NCI-H1436 treated with DMSO at 0.1 percent for 48 hours (cell line): ENCODE data around the gene TIMD4.

Experiments used
- DNase-seq: peaks from one replicate; lab custom pipeline; 2025; lab: John Stamatoyannopoulos, UW

TIMD4 gene

DNA sequence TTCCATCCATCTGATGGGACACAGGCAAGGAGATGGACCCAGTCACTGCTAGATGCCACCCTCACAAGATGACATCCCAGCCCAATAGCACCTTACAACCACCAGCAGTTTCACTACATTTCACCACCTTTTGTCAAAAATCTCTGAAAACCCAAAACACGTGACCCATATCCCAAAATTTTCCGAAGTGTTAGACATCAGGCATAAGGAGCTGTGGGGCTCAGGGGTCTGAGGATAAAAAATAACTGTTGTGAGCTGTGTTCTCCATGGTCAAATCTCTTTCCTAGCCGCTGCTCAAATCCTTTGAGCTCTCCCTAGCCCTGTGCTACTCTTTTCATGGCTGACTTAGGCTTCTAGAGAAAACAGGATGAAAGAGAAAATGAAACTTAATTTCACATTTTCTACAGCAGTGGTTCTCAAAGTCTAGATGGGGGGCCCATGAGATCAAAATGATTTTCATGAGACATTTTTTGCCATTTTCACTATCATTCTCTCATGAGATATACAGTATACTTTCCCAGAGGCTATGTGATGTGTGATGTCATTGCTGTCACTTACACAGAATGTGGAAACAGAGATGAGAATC is 40.7 kb downstream of the TIMD4 start:
- no peak for DNase-seq

GRCh38 chr5:156920861-156921431 is 42.1 kb downstream of the TIMD4 start:
- DNase-seq: no peak

DNA sequence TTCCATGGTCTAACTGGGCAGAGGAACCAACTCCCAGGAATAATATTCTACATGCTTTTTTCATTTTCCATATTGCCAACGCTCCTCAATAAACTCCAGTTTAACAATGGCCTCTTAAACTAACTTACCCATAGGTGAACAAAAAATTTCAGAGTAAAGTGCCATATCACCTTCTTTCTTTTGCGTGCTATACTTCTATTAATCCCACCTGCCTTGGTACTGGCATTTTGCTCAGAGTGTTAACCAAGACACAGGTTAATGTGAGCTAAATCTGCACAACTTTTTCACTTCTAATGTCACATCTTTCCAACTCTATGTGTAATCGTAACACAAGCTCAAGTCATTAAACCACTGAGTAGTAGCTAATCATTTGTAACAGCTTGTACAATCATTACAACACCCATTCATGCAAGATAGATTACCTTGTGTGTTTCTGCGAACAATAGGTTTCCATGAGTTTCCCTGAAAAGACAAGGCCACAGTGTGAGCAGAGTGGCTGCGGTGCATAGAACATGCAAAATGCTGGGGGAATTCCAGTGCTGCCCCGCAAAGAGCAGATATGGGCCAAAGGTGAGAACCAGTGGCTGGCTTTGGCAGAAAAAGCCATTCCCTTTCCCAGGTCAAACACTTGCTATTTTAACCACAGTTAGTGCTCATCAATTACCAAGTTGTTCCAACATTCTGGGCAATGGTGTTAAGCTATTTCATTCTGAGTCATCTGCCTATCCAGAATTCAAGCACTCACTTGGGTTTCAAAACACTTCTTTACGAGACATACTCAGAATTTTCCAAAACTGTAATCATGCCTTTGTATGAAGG is 42.8 kb downstream of the TIMD4 start:
- DNase-seq: no peak

- no peak for DNase-seq
Observed at GRCh38 chr5:156918311-156918845, 44.6 kb downstream of the TIMD4 start.

GRCh38 chr5:156914371-156914737 is 48.7 kb downstream of the TIMD4 start:
- no peak for DNase-seq

- DNase-seq: peak; percentile 97
Observed at GRCh38 chr5:156913719-156914370, 49.2 kb downstream of the TIMD4 start.

GRCh38 chr5:156913355-156913718 is 49.7 kb downstream of the TIMD4 start:
- no peak for DNase-seq

GRCh38 chr5:156912869-156913268 is 50.2 kb downstream of the TIMD4 start:
- no peak for DNase-seq

DNA sequence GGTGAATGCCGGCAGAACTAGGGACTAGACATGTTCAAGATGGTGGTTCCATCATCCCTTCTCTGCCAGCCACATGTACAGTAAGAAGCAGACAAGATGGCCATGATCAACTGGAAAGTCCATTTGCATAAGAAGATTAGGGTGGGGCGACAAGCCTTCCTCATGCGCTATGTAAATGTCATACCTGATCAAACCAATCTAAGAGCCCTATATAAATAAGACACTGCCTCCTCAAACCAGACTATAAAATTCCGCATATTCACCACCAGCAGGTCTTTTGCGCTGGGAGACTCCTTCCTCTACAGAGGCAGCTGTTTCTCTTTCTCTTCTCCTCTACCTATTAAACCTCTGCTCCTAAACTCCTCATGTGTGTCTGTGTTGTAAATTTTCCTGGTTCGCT is 53.8 kb downstream of the TIMD4 start:
- no peak for DNase-seq

GRCh38 chr5:156907667-156908066 is 55.4 kb downstream of the TIMD4 start:
- DNase-seq: no peak

DNA sequence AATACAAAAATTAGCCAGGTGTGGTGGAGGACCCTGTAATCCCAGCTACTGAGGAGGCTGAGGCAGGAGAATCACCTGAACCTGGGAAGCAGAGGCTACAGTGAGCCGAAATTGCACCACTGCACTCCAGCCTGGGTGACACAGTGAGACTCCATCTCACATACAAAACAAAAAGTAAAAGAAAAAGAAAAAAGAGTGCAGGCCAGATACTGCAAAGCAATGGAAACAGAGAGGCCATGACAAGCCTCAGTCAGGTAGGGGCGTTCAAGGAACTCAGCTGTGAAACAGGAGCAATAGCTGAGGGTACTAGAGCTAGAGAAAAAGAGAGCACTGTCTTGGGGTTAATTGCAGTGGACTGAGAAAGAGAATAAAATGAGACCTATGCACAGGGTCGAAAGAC is 56.2 kb downstream of the TIMD4 start:
- DNase-seq: no peak

GRCh38 chr5:156896546-156896945 is 66.5 kb downstream of the TIMD4 start:
- no peak for DNase-seq

- no peak for DNase-seq
Observed at GRCh38 chr5:156893517-156893916, 69.5 kb downstream of the TIMD4 start.

DNA sequence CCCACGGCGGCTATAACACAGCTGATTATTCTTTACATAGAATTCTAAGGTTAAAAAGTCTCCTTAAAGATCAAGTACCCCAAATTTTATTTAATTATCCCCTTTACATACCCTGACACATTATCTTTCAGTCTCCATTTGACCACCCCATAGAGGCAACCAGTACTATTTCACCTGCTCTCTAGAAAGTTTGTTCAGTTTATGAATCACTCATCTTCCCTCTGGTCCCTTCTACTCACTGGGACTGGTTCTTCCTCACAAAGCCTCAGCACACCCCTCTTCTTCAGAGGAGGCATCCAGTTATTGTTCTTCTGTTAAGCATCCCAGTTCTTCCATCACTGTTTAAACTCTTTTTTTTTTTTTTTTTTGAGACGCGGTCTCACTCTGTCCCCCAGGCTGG is 70.2 kb downstream of the TIMD4 start:
- DNase-seq: no peak

GRCh38 chr5:156892223-156892622 is 70.8 kb downstream of the TIMD4 start:
- DNase-seq: peak; percentile 27

DNA sequence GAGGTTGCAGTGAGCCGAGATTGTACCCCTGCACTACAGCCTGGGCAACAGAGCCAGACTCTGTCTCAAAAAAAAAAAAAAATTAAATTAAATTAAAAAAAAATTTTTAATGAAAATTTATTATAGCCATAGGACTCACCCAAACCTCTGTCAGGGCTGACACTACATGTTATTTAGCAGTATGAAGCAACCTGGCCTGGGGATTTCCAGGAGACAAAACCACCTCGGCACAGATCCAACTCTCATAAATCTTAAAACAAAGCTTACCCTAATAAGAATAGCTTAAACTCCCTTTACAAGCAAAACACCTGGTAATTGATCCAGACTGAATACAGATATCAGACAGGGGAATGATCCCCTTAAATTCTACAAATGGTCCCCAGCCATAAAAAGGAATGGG is 74.5 kb downstream of the TIMD4 start:
- DNase-seq: no peak

DNA sequence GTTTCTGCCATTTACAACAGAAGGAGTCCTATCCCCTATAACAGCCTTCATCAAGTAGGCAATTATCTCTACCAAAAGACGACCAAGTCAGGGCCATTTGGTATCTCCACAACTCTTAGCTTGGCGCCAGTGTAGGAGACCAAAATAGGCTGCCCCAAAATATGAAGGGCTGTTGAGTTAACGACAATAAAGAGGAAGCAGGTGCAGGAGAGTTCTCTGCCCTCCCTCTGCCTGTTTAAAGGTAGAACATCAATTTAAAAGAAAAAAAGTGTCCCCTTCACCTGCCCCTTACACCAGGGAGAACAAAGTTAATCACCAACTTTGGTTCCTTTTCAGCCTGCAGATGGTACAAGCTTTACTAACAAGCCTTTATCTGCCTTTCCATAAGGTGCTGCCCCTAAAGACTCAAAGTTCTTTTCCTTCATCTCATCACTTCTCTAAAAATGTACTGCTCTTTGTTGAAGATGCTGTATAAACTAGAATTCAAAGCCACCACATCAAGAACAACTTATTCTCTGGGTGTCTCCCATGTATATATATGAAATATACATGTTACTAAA is 79.6 kb downstream of the TIMD4 start:
- peak; percentile 49 for DNase-seq

DNA sequence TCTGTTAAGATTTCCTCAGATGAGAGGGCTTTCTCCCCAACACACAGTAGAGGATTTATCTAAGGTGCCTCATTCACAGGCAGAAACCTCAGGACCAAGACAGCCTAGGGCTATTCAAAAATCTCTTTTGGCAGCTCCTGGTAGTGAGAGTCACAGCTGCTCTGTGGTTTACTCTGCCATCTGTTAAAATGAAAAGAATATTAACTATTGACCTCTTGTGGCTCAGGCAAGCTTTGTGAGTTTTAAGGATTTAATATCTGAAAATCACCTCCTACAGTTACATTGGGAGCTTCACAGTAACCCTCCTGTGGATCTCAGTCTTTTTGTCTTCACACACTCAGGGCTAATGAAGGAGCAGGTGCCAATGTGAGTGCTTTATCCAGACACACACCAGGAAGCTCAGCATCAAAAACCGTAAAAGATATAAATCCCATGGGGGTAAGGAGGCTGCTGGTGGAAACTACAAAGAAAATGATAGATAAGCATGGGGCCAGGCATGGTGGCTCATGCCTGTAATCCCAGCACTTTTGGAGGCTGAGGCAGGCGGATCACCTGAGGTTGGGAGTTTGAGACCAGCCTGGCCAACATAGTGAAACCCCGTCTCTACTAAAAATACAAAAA is 83.3 kb downstream of the TIMD4 start:
- DNase-seq: peak; percentile 96

GRCh38 chr5:156871212-156871611 is 91.8 kb downstream of the TIMD4 start:
- no peak for DNase-seq

DNA sequence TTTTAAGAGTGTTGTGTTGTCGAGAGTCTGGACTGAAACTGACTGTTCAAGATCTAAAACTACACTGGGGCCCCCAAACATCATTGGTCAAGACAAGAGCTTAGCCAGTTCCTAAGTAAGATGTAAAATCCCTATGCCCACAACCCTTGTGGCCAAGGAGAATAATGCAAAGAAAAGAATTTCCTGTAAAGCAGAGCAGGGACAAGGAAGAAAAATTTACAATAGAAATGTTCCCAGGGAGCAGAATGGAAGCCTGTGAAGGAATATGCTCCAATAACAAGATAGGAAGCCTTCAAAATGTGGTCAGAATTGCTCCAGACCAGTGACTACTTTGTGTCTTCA is 92.6 kb downstream of the TIMD4 start:
- no peak for DNase-seq
